HL-60 (cell line): ENCODE results near the gene CFLAR.

Experiments used
- DNase-seq, 2 experiments: peaks; one replicate each; pipeline ENCODE4 v3.0.0-alpha.2; 2010 to 2020; ENCODE audit warnings: low read depth in 1 of 2, low spot score in 1 of 2
- H3K27ac ChIP-seq: fragments of 250-450 bp; sonication (Bioruptor Pico); replicated peaks from 2 replicates; pipeline ENCODE4 v1.5.1; 2020; ENCODE audit warnings: mild to moderate bottlenecking, moderate library complexity
- H3K27me3 ChIP-seq: fragments of 250-450 bp; sonication (Bioruptor Pico); 2 replicates; pipeline ENCODE4 v1.5.1; 2021; ENCODE audit warnings: mild to moderate bottlenecking, moderate library complexity; ENCODE audit not compliant: insufficient read depth, poor library complexity, severe bottlenecking
- H3K4me3 ChIP-seq: replicated peaks from 2 replicates; pipeline ENCODE4 v1.5.1; 2011; ENCODE audit warnings: mild to moderate bottlenecking, control low read depth, low read length; ENCODE audit not compliant: insufficient read depth
- GABPA ChIP-seq: IDR thresholded peaks from 2 replicates; pipeline ENCODE4 v1.6.1; 2012; ENCODE audit warnings: low read depth
- POLR2AphosphoS5 ChIP-seq: IDR thresholded peaks from 2 replicates; pipeline ENCODE4 v1.6.1; 2012; ENCODE audit warnings: low read depth
- SPI1 ChIP-seq: IDR thresholded peaks from 2 replicates; pipeline ENCODE4 v1.6.1; 2012; ENCODE audit warnings: low read depth, mild to moderate bottlenecking, borderline replicate concordance
- TF ChIP-seq, protein P1 (sequence below): IDR thresholded peaks from 2 replicates; pipeline ENCODE4 v1.6.1; 2012; ENCODE audit warnings: low read depth; ENCODE audit not compliant: insufficient replicate concordance
- TF ChIP-seq, protein P2 (sequence below): IDR thresholded peaks from one replicate; pipeline ENCODE4 v1.5.1; 2011; ENCODE audit warnings: low read length, control low read depth, inconsistent platforms; ENCODE audit not compliant: insufficient read depth

CFLAR gene

DNA sequence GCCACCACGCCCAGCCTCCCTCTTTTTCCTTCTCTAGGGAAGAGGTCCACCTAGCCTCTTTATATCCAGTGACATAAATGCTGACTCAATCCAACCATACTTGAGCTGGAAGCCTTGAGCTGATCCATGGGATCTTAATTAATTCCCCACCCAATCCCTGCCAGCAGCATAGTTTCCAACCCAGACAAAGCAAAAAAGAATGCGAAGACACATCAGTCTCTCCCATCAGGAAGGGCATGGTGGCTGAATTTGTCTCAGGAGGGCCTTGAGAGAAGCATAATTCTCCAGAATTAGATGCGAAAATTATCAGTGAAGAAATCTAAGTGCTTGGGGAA is 89.5 kb downstream of the CFLAR start:
- DNase-seq, result no peak
- Histone ChIP-seq H3K27me3 (no peaks in the 10 kb centered on the region), H3K27ac (no peak overlapping the region), H3K4me3 (no peak overlapping the region)
- no peak for TF ChIP-seq POLR2AphosphoS5
- TF ChIP-seq, protein P1, sequence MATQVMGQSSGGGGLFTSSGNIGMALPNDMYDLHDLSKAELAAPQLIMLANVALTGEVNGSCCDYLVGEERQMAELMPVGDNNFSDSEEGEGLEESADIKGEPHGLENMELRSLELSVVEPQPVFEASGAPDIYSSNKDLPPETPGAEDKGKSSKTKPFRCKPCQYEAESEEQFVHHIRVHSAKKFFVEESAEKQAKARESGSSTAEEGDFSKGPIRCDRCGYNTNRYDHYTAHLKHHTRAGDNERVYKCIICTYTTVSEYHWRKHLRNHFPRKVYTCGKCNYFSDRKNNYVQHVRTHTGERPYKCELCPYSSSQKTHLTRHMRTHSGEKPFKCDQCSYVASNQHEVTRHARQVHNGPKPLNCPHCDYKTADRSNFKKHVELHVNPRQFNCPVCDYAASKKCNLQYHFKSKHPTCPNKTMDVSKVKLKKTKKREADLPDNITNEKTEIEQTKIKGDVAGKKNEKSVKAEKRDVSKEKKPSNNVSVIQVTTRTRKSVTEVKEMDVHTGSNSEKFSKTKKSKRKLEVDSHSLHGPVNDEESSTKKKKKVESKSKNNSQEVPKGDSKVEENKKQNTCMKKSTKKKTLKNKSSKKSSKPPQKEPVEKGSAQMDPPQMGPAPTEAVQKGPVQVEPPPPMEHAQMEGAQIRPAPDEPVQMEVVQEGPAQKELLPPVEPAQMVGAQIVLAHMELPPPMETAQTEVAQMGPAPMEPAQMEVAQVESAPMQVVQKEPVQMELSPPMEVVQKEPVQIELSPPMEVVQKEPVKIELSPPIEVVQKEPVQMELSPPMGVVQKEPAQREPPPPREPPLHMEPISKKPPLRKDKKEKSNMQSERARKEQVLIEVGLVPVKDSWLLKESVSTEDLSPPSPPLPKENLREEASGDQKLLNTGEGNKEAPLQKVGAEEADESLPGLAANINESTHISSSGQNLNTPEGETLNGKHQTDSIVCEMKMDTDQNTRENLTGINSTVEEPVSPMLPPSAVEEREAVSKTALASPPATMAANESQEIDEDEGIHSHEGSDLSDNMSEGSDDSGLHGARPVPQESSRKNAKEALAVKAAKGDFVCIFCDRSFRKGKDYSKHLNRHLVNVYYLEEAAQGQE, result no peak
- TF ChIP-seq GABPA, result no peak
- TF ChIP-seq SPI1, result no peak
- TF ChIP-seq, protein P2, sequence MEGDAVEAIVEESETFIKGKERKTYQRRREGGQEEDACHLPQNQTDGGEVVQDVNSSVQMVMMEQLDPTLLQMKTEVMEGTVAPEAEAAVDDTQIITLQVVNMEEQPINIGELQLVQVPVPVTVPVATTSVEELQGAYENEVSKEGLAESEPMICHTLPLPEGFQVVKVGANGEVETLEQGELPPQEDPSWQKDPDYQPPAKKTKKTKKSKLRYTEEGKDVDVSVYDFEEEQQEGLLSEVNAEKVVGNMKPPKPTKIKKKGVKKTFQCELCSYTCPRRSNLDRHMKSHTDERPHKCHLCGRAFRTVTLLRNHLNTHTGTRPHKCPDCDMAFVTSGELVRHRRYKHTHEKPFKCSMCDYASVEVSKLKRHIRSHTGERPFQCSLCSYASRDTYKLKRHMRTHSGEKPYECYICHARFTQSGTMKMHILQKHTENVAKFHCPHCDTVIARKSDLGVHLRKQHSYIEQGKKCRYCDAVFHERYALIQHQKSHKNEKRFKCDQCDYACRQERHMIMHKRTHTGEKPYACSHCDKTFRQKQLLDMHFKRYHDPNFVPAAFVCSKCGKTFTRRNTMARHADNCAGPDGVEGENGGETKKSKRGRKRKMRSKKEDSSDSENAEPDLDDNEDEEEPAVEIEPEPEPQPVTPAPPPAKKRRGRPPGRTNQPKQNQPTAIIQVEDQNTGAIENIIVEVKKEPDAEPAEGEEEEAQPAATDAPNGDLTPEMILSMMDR, result no peak

DNA sequence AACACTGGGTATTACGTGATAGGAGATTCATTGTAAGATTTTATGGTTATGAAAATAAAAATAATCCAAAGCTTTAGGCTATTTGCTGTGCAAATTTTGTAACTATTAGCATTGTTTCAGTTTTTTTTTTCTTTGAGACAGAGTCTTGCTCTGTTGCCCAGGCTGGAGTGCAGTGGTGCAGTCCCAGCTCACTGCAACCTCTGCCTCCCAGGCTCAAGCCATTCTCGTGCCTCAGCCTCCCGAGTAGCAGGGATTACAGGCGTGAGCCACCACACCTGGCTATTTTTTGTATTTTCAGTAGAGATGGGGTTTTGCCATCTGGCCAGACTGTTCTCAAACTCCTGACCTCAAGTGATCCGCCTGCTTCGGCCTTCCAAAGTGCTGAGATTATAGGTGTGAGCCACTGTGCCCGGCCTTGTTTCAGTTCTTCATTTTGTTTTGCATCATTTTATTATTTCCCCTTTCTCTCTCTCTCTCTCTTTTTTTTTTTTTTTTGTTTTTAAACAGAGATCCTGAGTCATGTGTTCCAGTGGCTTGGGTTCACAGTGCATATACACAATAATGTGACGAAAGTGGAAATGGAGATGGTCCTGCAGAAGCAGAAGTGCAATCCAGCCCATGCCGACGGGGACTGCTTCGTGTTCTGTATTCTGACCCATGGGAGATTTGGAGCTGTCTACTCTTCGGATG is 92.7 kb downstream of the CFLAR start:
- Histone ChIP-seq H3K4me3 (no peak overlapping the region), H3K27me3 (no peaks in the 10 kb centered on the region), H3K27ac (peak overlapping the region; percentile 35; the same call in 1 of the 2 replicates)
- TF ChIP-seq GABPA (no peak), POLR2AphosphoS5 (peak; percentile 37; the same call in 1 of the 2 replicates), SPI1 (peak; percentile 77)
- TF ChIP-seq, protein P2, result no peak
- TF ChIP-seq, protein P1, result no peak
- DNase-seq, result peak; percentile 50 to 74

DNA sequence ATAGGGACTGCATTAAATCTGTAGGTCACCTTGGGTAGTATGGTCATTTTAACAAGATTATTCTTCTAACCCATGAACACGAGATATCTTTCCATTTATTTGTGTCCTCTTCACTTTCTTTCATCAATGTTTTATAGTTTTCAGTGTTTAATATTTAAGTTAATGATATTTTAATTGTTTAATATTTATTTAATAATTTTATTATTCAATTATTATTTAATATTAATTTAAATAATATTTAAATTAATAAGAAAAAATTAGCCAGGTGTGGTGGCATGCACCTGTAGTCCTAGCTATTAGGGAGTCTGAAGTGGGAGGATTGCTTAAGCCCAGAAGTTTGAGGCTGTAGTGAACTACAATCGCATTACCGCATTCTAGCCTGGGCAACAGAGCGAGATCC is 100.0 kb downstream of the CFLAR start:
- Histone ChIP-seq H3K4me3 (no peak overlapping the region), H3K27me3 (no peaks in the 10 kb centered on the region), H3K27ac (no peak overlapping the region)
- TF ChIP-seq, protein P2, result no peak
- TF ChIP-seq, protein P1, result no peak
- TF ChIP-seq GABPA (no peak), SPI1 (no peak), POLR2AphosphoS5 (no peak)
- no peak for DNase-seq
